K562 (cell line): ENCODE measurements around the gene VAMP4. TPM values are rescaled to one million over a fixed set of nuclear protein-coding genes. Genes with fewer than 3 reads are reported as not detected.
A peak's percentile ranks its signal among the peaks of the same experiment; 100 is the strongest.

Experiments used
- BACH1 ChIP-seq: fragments of 200-800 bp; sonication (Bioruptor generic); IDR thresholded peaks from 2 replicates; pipeline ENCODE4 v1.6.1; 2016; ENCODE audit warnings: missing genetic modification characterization, missing compliant biosample characterization
- HOXB6 ChIP-seq: fragments of 250-450 bp; sonication (Bioruptor Pico); IDR thresholded peaks from 2 replicates; pipeline ENCODE4 v1.5.1; 2022; ENCODE audit warnings: mild to moderate bottlenecking, borderline replicate concordance
- KLF10 ChIP-seq: fragments of 250-450 bp; sonication (Bioruptor Pico); IDR thresholded peaks from 2 replicates; pipeline ENCODE4 v1.6.1; 2021; ENCODE audit warnings: matching md5 sums
- MAFK ChIP-seq: IDR thresholded peaks from 2 replicates; pipeline ENCODE4 v1.6.1; 2011; ENCODE audit warnings: low read length, improper control_type of control experiment
- MCM2 ChIP-seq: fragments of 450-650 bp; IDR thresholded peaks from 2 replicates; pipeline ENCODE4 v1.6.1; 2017; ENCODE audit warnings: low read depth, mild to moderate bottlenecking
- NCOA4 ChIP-seq: fragments of 450-650 bp; IDR thresholded peaks from 2 replicates; pipeline ENCODE4 v1.6.1; 2018; ENCODE audit warnings: mild to moderate bottlenecking; ENCODE audit not compliant: partially characterized antibody
- NFE2L1 ChIP-seq: fragments of 450-650 bp; IDR thresholded peaks from 2 replicates; pipeline ENCODE4 v1.6.1; 2016; ENCODE audit warnings: missing genetic modification characterization, low read depth, mild to moderate bottlenecking, missing compliant biosample characterization, moderate library complexity, borderline replicate concordance
- POLR2B ChIP-seq: fragments of 450-650 bp; IDR thresholded peaks from 2 replicates; pipeline ENCODE4 v1.6.1; 2018; ENCODE audit warnings: low read depth; ENCODE audit not compliant: partially characterized antibody
- PTBP1 ChIP-seq: fragments of 200-400 bp; formaldehyde crosslinking; IDR thresholded peaks from 2 replicates; pipeline ENCODE4 v1.6.1; 2017; ENCODE audit warnings: low read depth, low read length
- PURB ChIP-seq: sonication (generic); formaldehyde crosslinking; IDR thresholded peaks from 2 replicates; pipeline ENCODE4 v1.9.0; 2021; ENCODE audit warnings: low read depth, mild to moderate bottlenecking, missing genetic modification reagents
- RFX1 ChIP-seq: fragments of 450-650 bp; IDR thresholded peaks from 2 replicates; pipeline ENCODE4 v1.6.1; 2016; ENCODE audit warnings: mild to moderate bottlenecking, moderate library complexity
- SAFB ChIP-seq: fragments of 200-400 bp; formaldehyde crosslinking; IDR thresholded peaks from 2 replicates; pipeline ENCODE4 v1.6.1; 2017; ENCODE audit warnings: low read depth, low read length, borderline replicate concordance
- SUPT5H ChIP-seq: fragments of 450-650 bp; IDR thresholded peaks from 2 replicates; pipeline ENCODE4 v1.6.1; 2016
- TAF7 ChIP-seq: fragments of 450-650 bp; IDR thresholded peaks from 2 replicates; pipeline ENCODE4 v1.6.1; 2016; ENCODE audit warnings: missing genetic modification characterization, missing compliant biosample characterization
- TCF7L2 ChIP-seq: fragments of 150-350 bp; IDR thresholded peaks from 2 replicates; pipeline ENCODE4 v1.6.1; 2016; ENCODE audit warnings: low read depth, mild to moderate bottlenecking, low read length, moderate library complexity
- ZBTB43 ChIP-seq: sonication (generic); formaldehyde crosslinking; IDR thresholded peaks from 2 replicates; pipeline ENCODE4 v1.8.0; 2023; ENCODE audit warnings: mild to moderate bottlenecking, missing genetic modification reagents
- ZNF12 ChIP-seq: sonication (generic); formaldehyde crosslinking; IDR thresholded peaks from 2 replicates; pipeline ENCODE4 v1.4.0; 2020; ENCODE audit warnings: mild to moderate bottlenecking, missing genetic modification reagents
- ZNF232 ChIP-seq: sonication (generic); formaldehyde crosslinking; IDR thresholded peaks from 2 replicates; pipeline ENCODE4 v1.8.0; 2022; ENCODE audit warnings: mild to moderate bottlenecking, missing genetic modification reagents
- ZNF395 ChIP-seq: fragments of 200-800 bp; sonication (Bioruptor generic); IDR thresholded peaks from 2 replicates; pipeline ENCODE4 v1.6.1; 2017; ENCODE audit warnings: missing genetic modification characterization, missing compliant biosample characterization
- ZNF444 ChIP-seq: fragments of 250-450 bp; sonication (Bioruptor Pico); IDR thresholded peaks from 2 replicates; pipeline ENCODE4 v1.4.0; 2020; ENCODE audit warnings: mild to moderate bottlenecking, moderate library complexity
- ZNF584 ChIP-seq: fragments of 200-800 bp; sonication (Bioruptor generic); IDR thresholded peaks from 2 replicates; pipeline ENCODE4 v1.6.1; 2016; ENCODE audit warnings: low read depth, mild to moderate bottlenecking, missing genetic modification characterization, missing compliant biosample characterization
- ZNF609 ChIP-seq: sonication (generic); formaldehyde crosslinking; IDR thresholded peaks from 2 replicates; pipeline ENCODE4 v1.8.1; 2023; ENCODE audit warnings: missing genetic modification reagents, mild to moderate bottlenecking, borderline replicate concordance
- polyA plus RNA-seq, 8 experiments: library from polyadenylated mRNA; depleted of rRNA in 4 of 8; stranded (reverse) in 5 of 8; unstranded in 3 of 8; fragments of >200 nt; fragmentation: Nextera tagmentation in 2 of 8; fragmentation: Illumina TruSeq in 1 of 8; extraction: Ambion mirVana in 2 of 8; extraction: Trizol in 1 of 8; gene quantifications; 2 replicates each; pipeline versions ENCODE4 v1.2.1 to v1.2.3, GENCODE V29; 2011 to 2014; ENCODE audit warnings: inconsistent platforms in 1 of 8, missing spikeins in 1 of 8
- total RNA-seq, 7 experiments: library from RNA; depleted of rRNA in 6 of 7; stranded (reverse); fragments of >200 nt in 6 of 7; fragmentation: Illumina TruSeq in 2 of 7; extraction: Trizol in 2 of 7; gene quantifications; 2 replicates each; pipeline versions ENCODE4 v1.2.1 to v1.2.3, GENCODE V29; 2011 to 2021; ENCODE audit warnings: low replicate concordance in 1 of 7

VAMP4 gene
- total and polyA plus RNA-seq, 9 of the 15 experiments (the other 6 are each of a cell fraction or from before 2014, with no cell fraction given) = 3.3 to 21.4 (median 11.9) TPM

DNA sequence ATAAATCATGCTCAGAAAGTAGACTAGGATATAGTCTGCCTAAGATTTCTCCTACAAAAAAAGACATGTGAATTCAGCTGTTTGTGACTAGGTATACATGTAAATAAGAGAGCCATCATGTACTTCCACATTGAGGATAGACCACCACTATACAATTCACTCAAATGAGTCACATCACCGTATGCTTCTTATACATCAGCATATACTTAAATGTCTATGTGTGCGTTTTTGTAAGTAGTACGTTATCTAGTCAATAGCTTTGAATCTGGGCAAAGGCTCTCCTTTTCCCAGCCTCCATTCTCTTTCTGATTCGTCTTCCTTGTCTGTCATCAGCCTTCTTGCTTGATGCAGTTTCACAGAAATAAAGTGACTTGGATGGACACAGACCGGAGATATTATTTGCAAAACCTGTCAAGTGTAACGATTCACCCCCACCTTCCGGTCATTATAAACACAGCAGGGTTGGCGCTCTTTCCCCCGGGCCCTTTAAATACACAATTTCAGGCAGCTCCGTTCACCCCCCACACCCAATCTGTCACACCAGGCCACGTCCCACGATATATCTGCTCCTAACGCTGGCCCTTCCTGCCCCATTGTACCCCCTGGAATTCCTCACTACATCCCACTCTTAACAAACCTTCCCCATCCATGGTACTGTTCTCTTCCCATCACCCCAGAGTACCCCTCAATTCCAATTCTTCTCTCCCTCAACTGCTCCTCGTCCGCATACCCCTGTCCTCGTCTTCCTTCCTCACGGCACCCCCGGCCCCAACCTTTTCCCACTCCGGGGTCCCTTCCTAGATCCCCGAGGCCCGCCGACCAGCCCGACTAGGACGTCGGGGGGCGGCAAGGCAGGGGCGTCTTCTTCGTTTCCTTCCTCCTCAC is 636 bp downstream of the VAMP4 start (continued):
- TF ChIP-seq ZNF395 (no peak), NCOA4 (peak; percentile 51), POLR2B (no peak), ZNF584 (CRISPR knock-in tag) (no peak), PURB (CRISPR knock-in tag) (no peak), ZNF12 (CRISPR knock-in tag) (no peak), RFX1 (no peak), ZNF232 (CRISPR knock-in tag) (no peak), PTBP1 (no peak), BACH1 (no peak; the same call in 1 of the 2 replicates), ZNF444 (CRISPR knock-in tag) (no peak), TCF7L2 (no peak), MAFK (no peak), SUPT5H (no peak), TAF7 (no peak), MCM2 (no peak), KLF10 (CRISPR knock-in tag) (no peak), SAFB (no peak), ZBTB43 (CRISPR knock-in tag) (no peak), HOXB6 (CRISPR knock-in tag) (no peak), ZNF609 (CRISPR knock-in tag) (0 out of 2 replicates have a peak, but pooled peaks have one; percentile 9), NFE2L1 (tag) (no peak)
